Astrocyte (in vitro differentiated cells and primary cell): ENCODE results near the gene PAIP2. TPM values are rescaled to one million over a fixed set of nuclear protein-coding genes. Genes with fewer than 3 reads are reported as not detected.

Experiments
- DNase-seq: peaks from one replicate; pipeline ENCODE4 v3.0.0-alpha.2; 2010; ENCODE audit warnings: low read depth
- FAIRE-seq: peaks from 2 replicates; lab custom pipeline; 2011; peaks lifted over from hg19 to GRCh38; lab: Jason Lieb, UNC
- H2AFZ ChIP-seq: 2 replicates; pipeline ENCODE4 v1.6.0; 2012; ENCODE audit warnings: low read depth, low read length, inconsistent platforms
- H3K27ac ChIP-seq: 2 replicates; pipeline ENCODE4 v1.5.1; 2011; ENCODE audit warnings: low read depth, low read length, inconsistent platforms
- H3K27me3 ChIP-seq: 2 replicates; pipeline ENCODE4 v1.6.0; 2011; ENCODE audit warnings: low read length, inconsistent platforms; ENCODE audit not compliant: insufficient read depth
- H3K36me3 ChIP-seq: 2 replicates; pipeline ENCODE4 v1.5.1; 2011; ENCODE audit warnings: low read length, inconsistent platforms; ENCODE audit not compliant: insufficient read depth
- H3K4me1 ChIP-seq: 2 replicates; pipeline ENCODE4 v1.5.1; 2011; ENCODE audit warnings: low read length, inconsistent platforms; ENCODE audit not compliant: insufficient read depth
- H3K4me2 ChIP-seq: 2 replicates; pipeline ENCODE4 v1.6.0; 2012; ENCODE audit warnings: low read length, inconsistent platforms
- H3K4me3 ChIP-seq: 2 replicates; pipeline ENCODE4 v1.5.1; 2011; ENCODE audit warnings: low read depth, mild to moderate bottlenecking, low read length, inconsistent platforms; ENCODE audit not compliant: insufficient read depth
- H3K79me2 ChIP-seq: 2 replicates; pipeline ENCODE4 v1.6.0; 2012; ENCODE audit warnings: mild to moderate bottlenecking, low read length, inconsistent platforms; ENCODE audit not compliant: insufficient read depth
- H3K9ac ChIP-seq: 2 replicates; pipeline ENCODE4 v1.6.0; 2012; ENCODE audit warnings: mild to moderate bottlenecking, low read length, inconsistent platforms
- H3K9me3 ChIP-seq: 2 replicates; pipeline ENCODE4 v1.5.1; 2012; ENCODE audit warnings: low read depth, mild to moderate bottlenecking, low read length, inconsistent platforms; ENCODE audit not compliant: insufficient read depth
- H4K20me1 ChIP-seq: 2 replicates; pipeline ENCODE4 v1.6.0; 2012; ENCODE audit warnings: low read length, inconsistent platforms; ENCODE audit not compliant: insufficient read depth
- H3K27ac Mint-ChIP-seq: one replicate; pipeline ENCODE4 v1.8.0; 2021; ENCODE audit warnings: mild to moderate bottlenecking, mixed read lengths; ENCODE audit not compliant: unreplicated experiment
- H3K27me3 Mint-ChIP-seq: one replicate; pipeline ENCODE4 v1.8.0; 2021; ENCODE audit warnings: low read depth, mixed read lengths; ENCODE audit not compliant: unreplicated experiment
- H3K36me3 Mint-ChIP-seq: one replicate; pipeline ENCODE4 v1.8.0; 2021; ENCODE audit warnings: low read depth, mixed read lengths; ENCODE audit not compliant: unreplicated experiment
- H3K4me1 Mint-ChIP-seq: one replicate; pipeline ENCODE4 v1.8.0; 2021; ENCODE audit warnings: low read depth, mixed read lengths; ENCODE audit not compliant: unreplicated experiment
- H3K4me3 Mint-ChIP-seq: one replicate; pipeline ENCODE4 v1.8.0; 2021; ENCODE audit warnings: mild to moderate bottlenecking, moderate library complexity, mixed read lengths; ENCODE audit not compliant: unreplicated experiment
- H3K9me3 Mint-ChIP-seq: one replicate; pipeline ENCODE4 v1.8.0; 2021; ENCODE audit warnings: mild to moderate bottlenecking, mixed read lengths; ENCODE audit not compliant: unreplicated experiment
- EZH2 ChIP-seq: IDR thresholded peaks from 2 replicates; pipeline ENCODE4 v1.6.1; 2012; ENCODE audit warnings: mild to moderate bottlenecking, low read length, inconsistent platforms; ENCODE audit not compliant: insufficient read depth
- total RNA-seq: library from RNA; stranded (reverse); gene quantifications from 2 replicates; pipeline ENCODE4 v1.2.1, GENCODE V29; 2021
- TF ChIP-seq, protein P1 (sequence below): IDR thresholded peaks from 2 replicates; pipeline ENCODE4 v1.5.1; 2011; ENCODE audit warnings: low read depth, mild to moderate bottlenecking, inconsistent platforms, low read length, moderate library complexity; ENCODE audit not compliant: insufficient read depth

The PAIP2 gene
- total RNA-seq, 1 donor from 2014 or later, result 75.3 TPM

DNA sequence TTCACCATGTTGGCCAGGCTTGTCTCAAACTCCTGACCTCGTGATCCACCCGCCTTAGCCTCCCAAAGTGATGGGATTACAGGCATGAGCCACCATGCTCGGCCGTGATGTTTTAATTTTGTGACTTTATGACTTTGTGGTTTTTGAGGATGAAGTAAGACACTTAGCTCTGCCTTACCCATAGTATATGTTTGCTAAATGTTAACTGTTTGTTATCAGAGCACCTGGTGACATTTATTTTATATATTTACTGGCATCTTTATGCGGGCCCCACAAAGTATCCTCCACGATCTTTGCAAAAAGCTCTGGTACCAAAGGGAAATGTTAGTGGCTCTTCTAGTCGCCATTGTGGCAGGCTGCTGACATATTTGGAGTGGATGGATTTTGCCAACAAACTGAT, 34.7 kb downstream of the PAIP2 start:
- no peaks in the 10 kb centered on the region for H3K9me3 ChIP-seq
- H3K27ac Mint-ChIP-seq, result no peak overlapping the region

DNA sequence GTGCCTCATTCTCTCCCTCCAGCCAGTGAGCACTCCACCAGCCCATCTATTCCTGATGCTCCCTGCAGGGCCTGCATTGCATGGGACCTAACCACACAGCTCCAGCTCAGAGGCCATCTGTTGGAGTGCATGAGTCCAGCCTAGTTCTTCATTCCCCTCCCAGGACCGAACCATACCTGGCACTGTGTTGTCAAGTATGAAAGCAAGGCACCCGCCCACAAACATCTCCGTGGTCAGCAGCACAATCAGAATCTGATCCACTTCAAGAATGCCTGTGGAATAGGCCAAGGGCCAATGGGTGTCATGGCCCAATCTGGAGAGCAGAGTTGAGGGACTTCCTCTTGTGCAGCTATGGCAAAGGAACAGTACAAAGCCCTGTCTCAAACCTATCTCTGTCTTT, 35.6 kb downstream of the PAIP2 start:
- Mint-ChIP-seq H3K9me3 (no peaks in the 10 kb centered on the region), H3K4me1 (no peaks in the 10 kb centered on the region), H3K4me3 (no peak overlapping the region), H3K27me3 (no peaks in the 10 kb centered on the region), H3K36me3 (peaks cover 32% of the 10 kb centered on the region), H3K27ac (peak overlapping the region; percentile 5)
- FAIRE-seq (no peak), DNase-seq (no peak)
- Histone ChIP-seq H3K27ac (no peak overlapping the region), H3K4me1 (peaks cover 13% of the 10 kb centered on the region), H3K9ac (no peak overlapping the region), H3K27me3 (no peaks in the 10 kb centered on the region), H3K4me3 (no peak overlapping the region), H3K36me3 (no peaks in the 10 kb centered on the region), H4K20me1 (peaks cover 24% of the 10 kb centered on the region), H3K79me2 (no peaks in the 10 kb centered on the region), H3K9me3 (no peaks in the 10 kb centered on the region), H3K4me2 (no peak overlapping the region), H2AFZ (no peak overlapping the region)
- TF ChIP-seq, protein P1, sequence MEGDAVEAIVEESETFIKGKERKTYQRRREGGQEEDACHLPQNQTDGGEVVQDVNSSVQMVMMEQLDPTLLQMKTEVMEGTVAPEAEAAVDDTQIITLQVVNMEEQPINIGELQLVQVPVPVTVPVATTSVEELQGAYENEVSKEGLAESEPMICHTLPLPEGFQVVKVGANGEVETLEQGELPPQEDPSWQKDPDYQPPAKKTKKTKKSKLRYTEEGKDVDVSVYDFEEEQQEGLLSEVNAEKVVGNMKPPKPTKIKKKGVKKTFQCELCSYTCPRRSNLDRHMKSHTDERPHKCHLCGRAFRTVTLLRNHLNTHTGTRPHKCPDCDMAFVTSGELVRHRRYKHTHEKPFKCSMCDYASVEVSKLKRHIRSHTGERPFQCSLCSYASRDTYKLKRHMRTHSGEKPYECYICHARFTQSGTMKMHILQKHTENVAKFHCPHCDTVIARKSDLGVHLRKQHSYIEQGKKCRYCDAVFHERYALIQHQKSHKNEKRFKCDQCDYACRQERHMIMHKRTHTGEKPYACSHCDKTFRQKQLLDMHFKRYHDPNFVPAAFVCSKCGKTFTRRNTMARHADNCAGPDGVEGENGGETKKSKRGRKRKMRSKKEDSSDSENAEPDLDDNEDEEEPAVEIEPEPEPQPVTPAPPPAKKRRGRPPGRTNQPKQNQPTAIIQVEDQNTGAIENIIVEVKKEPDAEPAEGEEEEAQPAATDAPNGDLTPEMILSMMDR, result no peak
- TF ChIP-seq EZH2, result no peak

More for the DNA sequence above, 34.7 kb downstream of the PAIP2 start:
- no peak for TF ChIP-seq EZH2
- TF ChIP-seq, protein P1, result no peak
- H2AFZ ChIP-seq, result no peak overlapping the region
- peaks cover 27% of the 10 kb centered on the region for H4K20me1 ChIP-seq
- FAIRE-seq, result no peak
- no peak overlapping the region for H3K27ac ChIP-seq
- no peaks in the 10 kb centered on the region for H3K27me3 Mint-ChIP-seq
- H3K4me1 Mint-ChIP-seq, result peaks cover 4% of the 10 kb centered on the region
- H3K36me3 ChIP-seq, result no peaks in the 10 kb centered on the region
- H3K4me3 Mint-ChIP-seq, result no peak overlapping the region
- peaks cover 38% of the 10 kb centered on the region for H3K36me3 Mint-ChIP-seq
- peaks cover 13% of the 10 kb centered on the region for H3K4me1 ChIP-seq
- DNase-seq, result no peak
- H3K4me2 ChIP-seq, result no peak overlapping the region
- H3K27me3 ChIP-seq, result no peaks in the 10 kb centered on the region
- no peak overlapping the region for H3K9ac ChIP-seq
- no peaks in the 10 kb centered on the region for H3K9me3 Mint-ChIP-seq
- H3K4me3 ChIP-seq, result no peak overlapping the region
- H3K79me2 ChIP-seq, result no peaks in the 10 kb centered on the region

DNA sequence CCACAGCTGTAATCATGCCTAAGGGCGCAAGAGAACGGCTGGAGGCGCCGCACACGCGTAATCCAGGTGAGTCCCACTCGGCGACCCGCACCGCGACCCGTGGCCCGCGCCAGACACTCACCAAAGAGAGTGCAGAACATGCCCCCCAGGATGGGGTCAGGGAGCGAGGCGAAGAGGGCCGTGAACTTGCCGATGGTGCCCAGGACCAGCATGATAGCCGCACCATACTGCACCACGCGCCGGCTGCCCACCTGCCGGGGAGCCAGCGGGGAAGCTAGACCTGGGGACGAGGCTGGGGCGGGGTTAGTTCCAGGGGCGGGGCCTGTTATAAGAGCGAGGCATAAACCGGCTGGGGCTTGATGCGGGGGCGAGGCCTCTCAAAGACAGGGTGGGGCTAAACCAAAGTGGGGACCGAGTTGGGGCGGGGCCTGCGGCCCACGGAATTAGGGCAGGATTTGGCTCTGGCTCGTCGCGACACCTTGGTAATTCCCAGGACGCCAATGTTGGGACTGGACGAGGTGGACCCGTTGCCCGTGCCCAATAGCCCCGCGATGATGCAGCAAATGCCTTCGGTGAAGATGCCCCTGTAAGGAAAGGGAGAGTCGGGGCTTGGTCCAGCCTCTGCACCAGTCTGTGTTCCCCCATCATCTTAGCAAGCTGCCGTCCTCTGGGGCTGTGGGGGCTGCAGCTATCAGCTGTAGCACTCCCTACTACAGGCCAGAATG, 36.6 kb downstream of the PAIP2 start:
- Histone ChIP-seq H3K27me3 (no peaks in the 10 kb centered on the region), H2AFZ (no peak overlapping the region), H3K9ac (no peak overlapping the region), H3K4me3 (no peak overlapping the region), H3K9me3 (no peaks in the 10 kb centered on the region), H3K27ac (no peak overlapping the region), H3K36me3 (no peaks in the 10 kb centered on the region), H3K4me2 (no peak overlapping the region), H3K4me1 (peaks cover 13% of the 10 kb centered on the region), H4K20me1 (peaks cover 24% of the 10 kb centered on the region), H3K79me2 (no peaks in the 10 kb centered on the region)
- FAIRE-seq (no peak), DNase-seq (no peak)
- no peak overlapping the region for H3K27ac Mint-ChIP-seq
- no peaks in the 10 kb centered on the region for H3K27me3 Mint-ChIP-seq
- H3K4me1 Mint-ChIP-seq, result no peaks in the 10 kb centered on the region
- peaks cover 27% of the 10 kb centered on the region for H3K36me3 Mint-ChIP-seq
- TF ChIP-seq EZH2, result no peak
- TF ChIP-seq, protein P1, result no peak
- no peaks in the 10 kb centered on the region for H3K9me3 Mint-ChIP-seq
- no peak overlapping the region for H3K4me3 Mint-ChIP-seq
